ENCODE results near the gene CALML6.
A peak's percentile ranks its signal among the peaks of the same experiment; 100 is the strongest.

The CALML6 gene

DNA sequence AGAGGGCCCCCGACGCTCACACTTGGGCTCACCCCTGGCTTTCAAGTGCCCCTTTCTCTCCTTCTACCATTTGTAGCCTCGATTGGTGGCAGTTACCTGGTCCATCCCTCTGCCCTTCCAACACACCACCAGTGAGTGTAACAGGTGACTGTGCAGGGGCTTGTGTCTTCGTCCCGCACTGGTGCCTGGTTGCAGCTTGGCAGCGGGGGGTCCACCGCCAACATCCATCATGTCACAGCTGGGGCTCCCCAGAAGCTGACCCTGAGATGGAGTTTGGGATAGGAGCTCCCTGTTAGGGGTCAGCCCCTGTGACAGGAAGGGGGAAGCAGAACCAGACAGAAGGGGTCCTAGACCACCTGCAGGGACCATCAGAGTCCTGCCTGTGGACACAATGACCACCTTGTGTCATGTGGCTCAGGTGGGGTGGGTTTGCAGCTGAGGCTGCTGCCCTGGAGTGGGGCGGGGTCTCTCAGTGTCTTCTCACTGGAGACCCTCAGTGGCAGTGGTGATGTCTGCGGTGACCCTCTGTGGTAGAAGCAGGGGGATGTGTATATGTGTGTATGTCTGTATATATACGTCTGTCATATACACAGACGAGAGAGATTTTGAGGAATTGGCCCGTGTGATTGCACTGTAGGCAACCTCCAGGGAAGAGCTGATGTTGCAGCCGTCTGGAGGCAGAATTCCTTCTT is 3.6 kb upstream of the CALML6 start:
- no peak for DNase-seq (ENCODE audit: low read depth in 2 of 2)

DNA sequence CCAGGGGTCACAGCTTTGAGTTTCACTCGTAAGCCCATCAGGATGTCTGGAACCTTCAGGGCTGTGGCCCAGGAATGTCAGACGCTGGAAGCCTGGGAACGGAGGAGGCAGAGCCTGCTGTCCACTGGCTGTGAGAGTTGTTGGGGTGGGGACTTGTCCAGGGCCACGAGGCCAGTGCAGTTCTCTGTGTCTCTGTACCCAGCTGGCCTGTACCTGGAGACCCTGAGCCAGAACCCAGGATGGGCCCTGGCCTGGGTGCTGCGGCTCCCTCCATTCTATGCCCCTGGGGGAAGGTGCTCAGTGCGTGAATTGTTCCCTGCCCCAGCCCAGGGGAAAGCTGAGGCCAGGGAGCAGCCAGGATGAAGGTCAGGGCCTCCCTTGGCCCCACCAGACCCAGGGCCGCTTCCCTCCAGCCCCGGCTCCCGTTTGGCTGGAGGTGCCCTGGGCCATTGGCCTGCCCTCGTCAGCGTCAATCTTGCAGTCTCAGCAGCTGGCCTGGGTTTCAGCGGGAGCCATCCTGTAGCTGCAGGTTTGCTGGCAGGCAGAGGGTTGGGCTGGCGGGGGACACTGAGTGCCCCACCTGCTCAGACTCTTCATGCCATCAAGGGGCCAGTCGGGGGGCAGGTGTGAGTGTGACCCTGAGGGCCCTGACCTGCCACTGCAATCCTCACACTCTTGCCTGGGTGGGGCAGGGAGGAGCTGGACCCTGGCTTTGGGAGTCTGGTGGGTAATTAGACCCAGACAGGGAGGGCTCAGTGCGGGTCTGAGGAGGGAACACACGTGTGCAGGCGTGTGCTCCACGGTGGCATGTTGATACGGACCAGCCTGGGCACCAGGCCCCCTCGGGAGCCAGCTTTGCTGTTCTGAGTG is 724 bp upstream of the CALML6 start:
- DNase-seq (ENCODE audit: low read depth in 2 of 2) = no peak

DNA sequence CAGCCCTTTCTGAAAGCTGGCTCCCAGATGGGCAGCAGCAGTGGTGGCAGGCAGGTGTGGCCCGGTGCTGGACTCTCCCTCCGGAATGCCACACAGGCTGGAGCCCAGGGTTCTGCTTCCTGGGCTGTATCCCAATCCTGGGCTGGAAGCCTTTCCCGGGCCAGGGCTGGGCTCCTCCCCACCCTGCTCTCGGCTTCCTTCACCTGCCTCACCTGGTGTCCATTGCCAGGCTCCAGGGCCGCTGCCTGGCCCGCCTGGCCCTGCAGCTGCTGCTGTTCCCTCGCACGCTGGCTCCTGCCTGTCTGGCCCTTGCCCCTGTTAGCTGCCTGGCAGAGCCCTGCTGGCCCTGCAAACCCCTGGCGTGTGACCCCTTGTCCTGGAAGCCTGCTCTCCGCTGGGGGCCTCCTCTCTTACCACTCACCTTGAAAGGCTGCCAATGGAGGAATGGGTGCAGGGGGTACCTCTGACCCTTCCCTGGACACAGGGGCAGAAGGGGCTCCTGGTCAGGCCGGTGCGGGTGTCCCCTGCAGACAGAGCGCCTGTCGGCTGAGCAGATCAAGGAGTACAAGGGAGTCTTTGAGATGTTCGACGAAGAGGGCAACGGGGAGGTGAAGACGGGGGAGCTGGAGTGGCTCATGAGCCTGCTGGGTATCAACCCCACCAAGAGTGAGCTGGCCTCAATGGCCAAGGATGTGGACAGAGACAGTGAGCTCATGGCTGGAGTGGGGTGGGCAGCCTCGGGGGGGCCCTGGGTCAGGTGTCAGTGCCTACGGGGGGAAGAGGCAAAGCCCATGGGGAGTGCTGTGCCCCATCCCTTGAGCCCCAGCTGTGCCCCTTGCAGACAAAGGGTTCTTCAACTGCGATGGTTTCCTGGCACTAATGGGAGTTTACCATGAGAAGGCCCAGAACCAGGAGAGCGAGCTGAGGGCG is 1.1 kb downstream of the CALML6 start:
- DNase-seq (ENCODE audit: low read depth in 2 of 2) = no peak

DNA sequence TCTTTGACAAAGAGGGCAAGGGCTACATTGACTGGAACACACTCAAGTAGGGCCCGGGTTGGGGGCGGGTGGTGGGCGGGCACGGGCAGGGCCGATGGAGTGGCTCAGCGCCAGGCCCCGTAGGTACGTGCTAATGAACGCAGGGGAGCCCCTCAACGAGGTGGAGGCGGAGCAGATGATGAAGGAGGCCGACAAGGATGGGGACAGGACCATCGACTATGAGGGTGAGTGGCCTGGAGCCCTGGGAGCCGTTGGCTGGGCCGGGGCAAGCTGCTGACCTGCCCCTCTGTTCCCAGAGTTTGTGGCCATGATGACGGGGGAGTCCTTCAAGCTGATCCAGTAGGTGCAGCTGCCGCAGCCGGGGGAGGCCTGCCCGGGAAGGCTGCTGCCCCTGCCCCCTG is 1.8 kb downstream of the CALML6 start:
- no peak for DNase-seq (ENCODE audit: low read depth in 2 of 2)

DNA sequence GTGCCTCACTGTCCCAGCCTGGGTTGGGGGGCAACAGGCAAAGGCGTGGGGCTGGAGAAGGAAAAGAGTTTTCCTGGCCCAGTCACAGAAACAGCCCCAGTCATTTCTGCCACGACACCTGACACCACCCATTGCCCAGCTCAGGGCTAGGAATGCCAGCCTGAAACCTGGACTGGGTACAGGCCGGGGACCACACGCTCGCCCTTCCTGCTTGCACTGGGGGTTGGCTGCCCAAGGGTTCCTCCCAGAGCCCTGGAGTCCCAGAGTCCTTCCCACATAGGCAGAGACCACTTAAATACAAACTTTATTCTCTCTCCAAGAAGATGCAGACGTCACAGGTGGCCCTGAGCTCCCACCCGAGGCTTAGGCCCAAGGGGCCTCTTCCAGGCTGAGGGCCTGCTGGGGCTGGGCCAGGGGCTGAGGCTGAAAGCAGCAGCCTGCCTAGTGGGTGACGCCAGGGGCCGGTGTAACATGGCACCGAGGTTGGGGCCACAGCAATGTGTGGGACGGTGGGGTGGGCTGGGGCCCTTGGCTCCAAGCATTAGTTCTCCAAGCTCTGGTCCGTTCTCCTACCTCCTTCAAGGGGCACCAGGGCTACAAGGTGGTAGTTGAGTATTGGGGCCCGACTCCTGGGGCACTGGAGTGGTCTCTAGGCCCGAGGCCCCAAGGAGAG is 2.4 kb downstream of the CALML6 start:
- no peak for DNase-seq (ENCODE audit: low read depth in 2 of 2)

DNA sequence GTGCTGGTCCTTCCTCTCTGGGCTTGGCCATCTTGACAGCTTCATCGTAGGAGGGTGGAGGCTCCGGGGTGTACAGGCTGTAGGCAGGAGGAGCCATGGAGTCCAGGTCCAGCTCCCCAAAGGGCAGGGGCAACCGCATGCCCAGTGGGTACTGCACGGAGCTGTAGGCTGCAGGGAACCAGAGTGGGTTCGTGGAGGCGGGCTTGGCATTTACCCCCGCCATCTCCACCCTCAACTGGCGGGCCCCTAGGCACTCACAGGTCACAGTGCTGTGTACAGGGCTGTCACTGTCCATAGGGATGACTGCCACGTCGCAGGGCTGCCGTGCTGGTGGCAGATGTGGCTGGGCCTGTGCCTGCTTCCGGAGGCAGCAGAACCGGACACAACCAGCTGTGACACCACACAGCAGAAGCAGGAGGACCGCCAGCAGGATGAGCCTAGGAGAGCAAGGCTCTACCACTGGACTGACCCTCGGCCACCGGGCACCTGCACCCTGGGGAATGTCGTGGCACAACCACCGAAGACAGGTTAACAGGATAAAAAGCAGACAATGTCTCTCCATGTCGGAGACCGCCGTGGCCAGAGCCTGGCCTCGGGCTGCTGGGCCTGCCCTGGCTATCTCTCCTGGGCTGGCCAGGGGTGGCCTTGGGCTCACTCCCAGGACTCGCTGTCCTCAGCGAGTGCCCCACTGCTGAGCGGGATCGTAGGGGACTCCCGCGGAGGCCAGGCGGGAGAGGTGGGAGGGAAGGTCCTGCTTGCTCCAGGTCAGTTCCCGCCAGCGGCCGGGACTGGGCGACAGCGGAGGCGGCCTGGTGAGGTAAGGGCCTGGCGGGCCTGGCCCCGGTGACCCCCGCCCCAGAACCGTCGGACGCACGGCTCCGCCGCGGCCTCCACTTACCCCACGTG is 3.2 kb downstream of the CALML6 start:
- no peak for DNase-seq (ENCODE audit: low read depth in 2 of 2)

DNA sequence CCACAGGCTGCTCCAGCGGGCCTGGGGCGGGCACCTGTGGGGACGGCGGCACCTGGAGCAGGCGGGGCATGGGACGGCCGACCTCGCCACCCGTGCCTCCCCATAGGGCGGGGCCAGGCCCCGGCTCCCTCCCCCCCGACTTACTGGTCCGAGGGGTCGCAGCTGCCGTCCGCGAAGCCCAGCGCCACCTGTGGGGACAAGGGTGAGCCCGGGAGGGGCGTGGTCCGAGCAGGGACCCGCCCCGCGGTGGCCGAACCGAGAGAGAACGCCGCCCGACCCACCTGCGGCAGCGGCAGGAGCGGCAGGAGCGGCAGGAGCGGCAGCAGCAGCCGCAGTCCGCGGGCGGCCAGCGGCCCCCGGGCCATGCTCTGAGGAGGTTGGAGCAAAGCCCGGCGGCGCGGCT is 3.8 kb downstream of the CALML6 start, which contains the start of gene TMEM52:
TSS of gene TMEM52 (minus strand) at position 379 of the 403 bp plus-strand sequence. CDS start at position 365, 14 bp downstream.
- DNase-seq (ENCODE audit: low read depth in 2 of 2) = no peak

DNA sequence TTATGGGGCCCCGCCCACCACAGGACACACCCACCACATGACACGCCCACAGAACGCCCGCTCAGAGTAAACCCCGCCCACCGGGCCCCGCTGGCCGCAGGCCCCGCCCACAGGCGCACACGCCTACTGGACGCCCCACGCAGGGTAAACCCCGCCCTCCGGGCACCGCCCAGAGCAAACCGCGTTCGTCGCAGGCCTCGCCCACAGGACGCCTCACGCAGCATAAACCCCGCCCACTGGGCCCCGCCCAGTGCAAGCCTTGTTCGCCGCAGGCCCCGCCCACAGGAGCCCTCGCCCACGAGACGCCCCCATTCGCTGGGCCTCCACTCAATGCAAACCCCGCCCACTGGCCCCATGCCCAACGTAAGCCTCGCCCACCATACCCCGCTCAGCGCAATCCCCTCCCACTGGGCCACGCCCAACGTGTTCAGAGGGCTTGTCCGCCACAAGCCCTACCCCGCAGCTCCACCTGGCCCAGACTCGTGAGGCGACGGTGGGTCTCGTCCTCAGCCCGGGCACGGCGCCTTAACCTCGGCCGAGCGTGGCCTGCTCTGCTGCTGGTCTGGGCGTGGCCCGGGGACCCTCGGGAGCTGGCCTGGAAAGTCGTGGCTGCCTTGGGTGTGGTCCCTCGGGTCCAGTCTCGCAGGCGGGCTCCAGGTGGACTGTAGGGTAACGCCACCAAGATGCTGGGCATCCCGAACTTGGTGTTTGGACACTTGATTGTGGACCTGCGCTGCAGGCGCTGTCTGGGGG is 4.4 kb downstream of the CALML6 start:
- DNase-seq (ENCODE audit: low read depth in 2 of 2) = peak; percentile 99

DNA sequence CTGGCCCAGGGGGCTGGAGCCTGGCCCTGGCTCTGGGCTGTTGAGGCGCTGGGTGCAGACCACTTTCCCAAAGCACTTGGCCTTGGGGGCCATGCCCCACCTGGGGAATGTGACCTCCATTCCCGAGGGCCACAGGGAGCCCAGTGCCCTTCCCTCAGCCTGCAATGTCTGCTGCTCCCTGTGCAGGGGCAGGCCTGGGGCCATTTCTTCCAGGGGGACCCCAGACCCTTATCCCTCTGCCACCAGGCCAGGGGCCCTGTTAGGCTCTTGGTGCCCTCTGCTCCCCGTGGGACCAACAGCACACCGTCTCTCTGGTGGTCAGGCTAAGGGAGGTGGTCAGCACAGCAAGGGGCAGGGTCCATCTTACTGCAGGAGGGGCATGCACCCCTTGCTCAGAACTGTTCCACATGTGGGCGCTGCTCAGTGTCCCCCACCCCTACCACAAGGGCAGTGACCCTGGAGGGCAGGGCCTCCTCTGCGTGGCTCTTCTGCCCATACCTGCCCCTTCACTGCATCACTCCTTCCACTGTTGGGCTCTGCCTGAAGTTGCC is 5.1 kb downstream of the CALML6 start:
- no peak for DNase-seq (ENCODE audit: low read depth in 2 of 2)

DNA sequence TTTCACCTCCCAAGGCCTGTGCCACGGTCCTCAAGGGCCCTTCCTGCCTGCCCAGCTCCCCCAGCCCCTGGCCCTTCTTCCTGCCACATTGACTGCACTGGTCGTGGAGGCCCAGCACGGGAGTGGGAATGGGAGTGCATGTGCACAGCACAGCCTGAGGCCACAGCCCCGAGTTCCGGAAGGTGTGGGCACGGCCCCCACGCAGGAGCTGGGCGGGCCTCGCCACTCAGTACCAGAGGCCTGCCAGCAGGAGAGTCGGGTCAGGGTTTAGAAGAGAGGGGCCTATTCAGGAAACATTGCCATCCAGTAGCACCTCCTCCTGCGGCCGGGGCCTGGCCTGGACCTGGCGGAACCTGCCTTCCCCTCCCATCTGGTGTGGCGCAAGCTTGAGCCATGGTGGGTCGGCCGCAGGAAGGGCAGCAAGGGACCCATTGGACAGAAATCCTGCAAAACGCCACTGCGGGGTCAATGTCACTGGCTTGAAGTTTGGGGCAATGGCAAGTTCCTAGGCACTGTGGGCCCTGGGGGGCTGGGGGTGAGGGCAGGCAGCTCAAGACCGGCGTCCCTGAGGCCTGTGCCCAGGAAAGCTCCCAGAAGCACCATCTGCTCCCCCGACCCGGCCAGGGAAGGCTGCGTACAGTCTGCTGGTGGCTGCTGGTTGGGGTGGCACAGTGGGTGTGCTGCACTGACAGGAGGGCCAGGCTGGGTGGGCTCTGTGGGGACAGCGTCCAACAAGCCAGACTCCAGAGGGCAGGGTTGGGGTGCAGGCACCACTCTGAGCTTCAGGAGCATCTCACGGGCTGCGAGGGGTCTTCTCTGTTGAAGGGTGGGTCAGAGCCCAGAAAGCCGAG is 5.8 kb downstream of the CALML6 start:
- DNase-seq (ENCODE audit: low read depth in 2 of 2) = no peak

DNA sequence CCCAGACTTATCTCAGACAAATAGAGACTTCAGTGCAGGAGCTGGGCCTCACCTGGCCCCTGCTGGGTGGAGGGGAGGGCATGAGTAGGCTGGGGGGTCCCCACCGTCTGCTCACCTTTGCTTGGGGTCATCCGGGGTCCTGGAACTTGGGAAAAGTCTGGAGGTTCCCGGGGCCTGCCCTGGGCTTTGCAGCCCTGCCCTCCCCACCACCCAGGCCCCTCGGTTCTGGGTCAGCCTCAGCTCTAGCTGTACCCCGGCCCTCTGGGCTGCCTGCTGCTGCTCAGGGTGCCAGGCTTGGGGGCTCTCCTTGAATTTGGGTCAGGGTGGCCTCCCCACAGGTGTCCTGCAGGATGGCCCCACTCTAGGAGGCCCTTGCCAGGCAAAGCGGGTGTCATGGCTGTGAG is 6.4 kb downstream of the CALML6 start:
- DNase-seq (ENCODE audit: low read depth in 2 of 2) = no peak

DNA sequence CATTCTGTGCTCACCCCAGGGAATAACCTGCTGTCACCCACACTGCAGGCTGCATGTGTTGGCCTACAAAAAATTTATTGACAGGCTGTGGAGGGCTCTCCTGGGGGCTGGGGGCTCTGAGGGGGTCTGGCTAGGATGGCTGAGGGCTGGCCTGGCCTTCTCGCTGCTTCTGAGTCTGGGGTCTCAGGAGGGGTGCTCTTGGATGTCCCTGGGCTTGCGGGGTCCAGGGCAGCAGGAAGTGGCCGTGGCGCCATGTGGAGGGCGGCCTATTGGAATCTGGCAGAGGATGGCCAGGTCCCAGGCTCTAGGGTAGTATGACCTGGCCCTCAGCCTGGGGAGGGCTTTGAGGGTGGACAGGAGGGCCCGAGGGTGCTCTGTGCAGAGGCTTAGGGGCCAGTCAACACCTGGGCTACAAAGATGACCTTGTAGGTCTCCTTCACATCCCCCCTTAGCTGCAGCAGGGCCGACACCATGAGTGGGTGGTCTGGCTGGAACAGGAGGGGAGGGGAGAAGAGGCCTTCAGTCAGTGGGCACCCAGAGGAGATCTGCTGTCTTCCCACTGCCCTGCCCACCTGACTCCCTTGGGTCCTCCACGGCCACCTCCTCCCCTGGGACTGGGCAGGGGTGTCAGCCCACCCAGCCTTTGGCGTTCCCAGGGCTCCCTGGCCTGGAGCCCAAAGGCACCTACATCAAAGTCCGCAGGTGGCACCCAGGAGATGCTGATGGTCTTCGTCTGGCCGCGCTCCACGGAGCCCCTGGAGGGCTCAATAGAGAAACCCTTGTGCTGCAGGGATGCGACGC is 7.0 kb downstream of the CALML6 start:
- no peak for DNase-seq (ENCODE audit: low read depth in 2 of 2)

DNA sequence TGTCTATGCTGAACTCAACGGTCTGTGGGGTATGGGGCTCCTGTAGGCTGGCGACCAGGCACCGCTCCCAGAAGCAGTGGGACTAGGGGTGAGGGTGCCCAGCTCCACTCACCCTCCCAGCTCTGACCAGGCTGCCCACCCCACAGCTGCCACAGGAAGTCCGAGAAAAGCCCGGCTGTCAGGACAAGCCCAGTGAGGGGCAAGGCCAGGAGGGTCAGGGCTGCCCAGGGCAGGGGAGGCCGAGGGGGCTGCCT is 7.6 kb downstream of the CALML6 start:
- DNase-seq (ENCODE audit: low read depth in 2 of 2) = no peak

DNA sequence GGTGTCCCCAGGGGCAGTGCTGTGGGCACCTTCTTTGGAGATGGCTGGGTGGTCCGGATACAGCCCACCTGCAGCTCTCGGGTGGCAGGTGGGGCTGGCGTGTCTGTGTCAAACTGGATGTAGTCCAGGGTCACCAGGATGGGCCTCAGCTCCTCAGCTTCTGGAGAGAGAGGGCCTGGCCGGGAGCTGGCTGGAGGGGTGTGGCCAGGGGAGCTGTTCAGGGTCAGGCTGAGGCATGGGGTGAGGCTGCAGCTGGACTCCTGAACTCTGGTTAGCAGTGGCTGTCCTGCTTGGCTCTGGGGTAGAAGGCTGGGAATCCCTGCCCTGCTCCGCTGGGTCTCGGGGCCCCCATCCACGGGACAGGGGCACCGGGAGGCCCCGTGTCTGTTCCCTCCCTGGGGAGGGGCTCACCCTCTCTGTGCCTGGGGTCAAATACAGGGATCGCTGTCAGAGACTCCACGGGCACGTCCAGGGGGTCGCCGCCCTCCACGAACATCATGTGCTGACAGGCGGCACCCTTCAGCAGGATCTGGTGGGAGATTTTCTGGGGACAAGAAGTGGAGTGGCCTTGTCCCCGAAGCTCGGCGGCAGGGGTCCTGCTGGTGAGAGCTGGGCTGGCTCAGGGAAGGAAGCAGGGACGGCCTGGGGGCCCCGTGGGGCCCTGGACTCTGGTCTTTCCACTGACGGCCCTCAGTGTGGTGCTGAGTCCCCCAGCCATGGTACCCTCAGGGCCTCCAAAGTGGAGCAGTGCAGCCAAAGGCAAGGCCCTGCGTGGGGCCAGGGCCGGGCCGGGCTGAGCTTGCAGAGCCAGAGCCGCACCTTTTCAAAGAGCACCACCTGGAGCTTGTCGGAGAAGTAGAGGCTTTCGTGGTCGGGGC is 8.1 kb downstream of the CALML6 start:
- DNase-seq (ENCODE audit: low read depth in 2 of 2) = no peak

DNA sequence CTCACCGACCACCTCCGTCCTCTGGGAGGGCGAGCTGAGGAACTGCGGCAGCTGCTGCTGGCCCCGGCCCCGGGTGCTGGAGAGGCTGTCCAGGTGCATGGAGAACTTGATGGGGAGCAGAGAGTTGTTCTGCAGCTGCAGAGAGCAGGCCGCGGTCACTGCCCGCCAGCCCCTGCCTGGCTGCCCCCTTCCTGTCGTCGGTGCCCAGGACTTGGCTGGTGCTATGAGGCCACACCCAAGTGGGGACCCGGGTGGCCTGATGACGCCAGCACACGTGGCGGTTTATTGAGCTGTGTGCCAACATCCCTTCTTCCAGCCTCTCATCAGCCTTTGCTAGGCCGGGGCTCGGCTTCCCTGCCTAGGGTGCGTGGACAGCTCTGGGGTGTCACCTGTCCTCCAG is 9.3 kb downstream of the CALML6 start:
- DNase-seq (ENCODE audit: low read depth in 2 of 2) = no peak

DNA sequence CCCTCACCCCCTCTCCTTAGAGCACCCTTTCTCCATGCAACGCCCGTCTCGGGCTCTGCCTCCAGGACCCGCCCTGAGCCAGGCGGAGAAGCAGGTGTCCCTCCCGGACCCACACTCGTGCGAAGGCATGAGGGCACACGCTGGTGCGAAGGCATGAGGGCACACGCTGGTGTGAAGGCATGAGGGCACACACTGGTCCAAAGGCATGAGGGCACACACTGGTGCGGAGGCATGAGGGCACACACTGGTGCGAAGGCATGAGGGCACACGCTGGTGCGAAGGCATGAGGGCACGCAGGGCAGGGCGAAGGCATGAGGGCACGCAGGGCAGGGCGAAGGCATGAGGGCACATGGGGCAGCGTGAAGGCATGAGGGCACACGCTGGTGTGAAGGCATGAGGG is 9.8 kb downstream of the CALML6 start:
- no peak for DNase-seq (ENCODE audit: low read depth in 2 of 2)

Measured in stimulated activated CD8-positive, alpha-beta memory T cell treated with anti-CD3 and anti-CD28 coated beads, Interleukin-2, amount 100 ng/mL, for 48 hours (primary cell).